HG02759 (cell line): ENCODE data around the gene GFPT2.

Experiments used
- ATAC-seq: cut with Tn5 transposase; IDR thresholded peaks from one replicate; pipeline ENCODE4 v1.9.1; 2021; ENCODE audit warnings: mild to moderate bottlenecking, moderate library complexity; ENCODE audit not compliant: unreplicated experiment

GFPT2 gene

DNA sequence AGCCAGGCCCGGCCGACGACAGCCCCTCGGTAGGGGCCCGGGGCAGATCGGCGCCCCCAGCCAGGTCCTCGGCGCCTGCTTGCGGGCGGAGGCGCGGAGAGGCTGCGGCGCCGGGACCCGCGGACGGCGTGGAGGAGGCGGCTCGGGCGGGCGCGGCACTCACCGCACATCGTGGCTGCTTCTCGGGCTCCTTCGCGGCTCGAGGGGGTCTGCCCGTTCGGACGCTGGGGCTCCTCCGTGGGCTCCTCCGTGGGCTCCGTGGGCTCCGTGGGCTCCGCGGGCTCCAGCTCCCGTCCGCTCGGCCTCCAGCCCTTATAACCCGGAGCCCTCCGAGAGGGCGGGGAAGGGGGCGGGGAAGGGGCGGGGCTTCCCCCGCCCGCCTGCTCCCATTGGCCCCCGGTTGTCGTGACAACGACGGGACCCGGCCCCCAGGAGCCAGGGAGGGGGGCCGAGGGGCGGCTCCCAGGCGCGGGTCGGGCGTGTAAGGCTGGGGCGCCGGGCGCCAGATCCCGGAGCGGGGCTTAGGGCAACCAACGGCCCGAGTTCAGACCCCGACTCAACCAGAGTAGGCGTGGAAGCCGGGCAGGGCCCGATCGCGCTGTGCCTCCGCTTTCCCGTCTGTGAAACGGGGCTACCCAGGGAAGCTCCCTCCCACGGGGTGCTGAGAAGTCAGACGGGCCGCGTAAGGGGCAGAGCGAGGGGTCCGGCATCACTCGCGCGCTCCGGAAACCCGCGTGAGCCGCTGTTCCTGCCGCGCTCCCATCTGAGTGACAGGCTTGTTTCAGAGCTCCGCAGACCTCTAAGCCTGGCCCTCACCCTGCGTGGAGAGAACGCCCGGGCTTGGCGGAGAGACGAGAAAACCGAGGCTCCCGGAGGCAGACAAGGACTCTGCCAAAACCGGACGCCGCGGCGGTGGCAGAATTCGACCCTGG lies at the start of gene GFPT2:
Gene GFPT2, minus strand, starts transcription at position 289 of the 932 bp plus-strand sequence. Its CDS starts 119 bp downstream, at position 170.
- peak; percentile 82 for ATAC-seq

- ATAC-seq: no peak
Measured at GRCh38 chr5:180402716-180403115, 49.6 kb upstream of the GFPT2 start.

DNA sequence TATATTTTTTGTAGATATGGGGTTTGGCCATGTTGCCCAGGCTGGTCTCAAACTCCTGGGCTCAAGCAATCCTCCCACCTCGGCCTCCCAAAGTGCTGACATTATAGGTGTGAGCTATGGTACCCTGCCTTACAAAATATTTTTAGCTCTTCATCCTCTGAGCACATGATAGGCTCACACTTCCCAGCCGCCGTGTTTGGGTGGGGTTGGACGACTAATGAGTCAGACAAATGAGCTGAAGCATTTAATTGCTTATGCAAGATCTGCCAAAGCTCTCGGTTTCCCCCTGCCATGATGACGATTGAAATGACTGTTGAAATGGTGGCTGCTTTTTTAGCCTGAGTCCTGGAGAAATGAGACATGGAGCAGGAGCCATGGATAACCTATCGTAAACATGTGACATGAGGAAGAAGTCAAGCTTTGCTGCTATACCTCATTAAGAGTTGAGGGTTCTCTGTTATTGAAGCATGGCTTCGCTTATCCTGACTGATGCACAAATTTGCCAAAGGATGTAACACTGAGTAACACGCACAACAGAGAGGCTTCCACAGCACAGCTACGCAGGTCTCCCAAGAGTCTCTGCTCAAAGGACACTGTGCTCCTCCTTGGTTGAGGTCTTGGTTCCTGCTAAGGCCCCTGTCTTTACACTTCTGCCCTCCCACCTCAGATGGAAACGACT lies 48.2 kb upstream of the GFPT2 start:
- no peak for ATAC-seq

DNA sequence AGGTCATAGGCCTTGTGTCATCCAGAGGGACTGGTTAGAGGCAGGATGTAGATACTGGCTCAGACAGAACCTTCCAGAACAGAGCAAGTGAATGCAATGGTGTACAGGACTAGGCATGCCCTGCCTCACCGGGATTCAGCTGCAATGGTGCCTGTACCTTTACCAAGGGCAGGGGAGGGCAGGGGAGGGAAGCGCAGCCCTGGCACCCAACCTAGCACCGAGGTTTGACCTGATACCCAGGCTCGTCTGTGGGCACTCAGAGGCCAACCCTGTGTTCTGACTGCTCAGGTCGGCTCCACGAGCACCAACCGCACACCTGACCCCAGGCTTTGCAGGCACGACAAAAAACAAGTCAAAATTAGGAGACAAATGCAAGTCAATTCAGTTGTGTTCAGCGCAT lies 47.3 kb upstream of the GFPT2 start:
- ATAC-seq: no peak

DNA sequence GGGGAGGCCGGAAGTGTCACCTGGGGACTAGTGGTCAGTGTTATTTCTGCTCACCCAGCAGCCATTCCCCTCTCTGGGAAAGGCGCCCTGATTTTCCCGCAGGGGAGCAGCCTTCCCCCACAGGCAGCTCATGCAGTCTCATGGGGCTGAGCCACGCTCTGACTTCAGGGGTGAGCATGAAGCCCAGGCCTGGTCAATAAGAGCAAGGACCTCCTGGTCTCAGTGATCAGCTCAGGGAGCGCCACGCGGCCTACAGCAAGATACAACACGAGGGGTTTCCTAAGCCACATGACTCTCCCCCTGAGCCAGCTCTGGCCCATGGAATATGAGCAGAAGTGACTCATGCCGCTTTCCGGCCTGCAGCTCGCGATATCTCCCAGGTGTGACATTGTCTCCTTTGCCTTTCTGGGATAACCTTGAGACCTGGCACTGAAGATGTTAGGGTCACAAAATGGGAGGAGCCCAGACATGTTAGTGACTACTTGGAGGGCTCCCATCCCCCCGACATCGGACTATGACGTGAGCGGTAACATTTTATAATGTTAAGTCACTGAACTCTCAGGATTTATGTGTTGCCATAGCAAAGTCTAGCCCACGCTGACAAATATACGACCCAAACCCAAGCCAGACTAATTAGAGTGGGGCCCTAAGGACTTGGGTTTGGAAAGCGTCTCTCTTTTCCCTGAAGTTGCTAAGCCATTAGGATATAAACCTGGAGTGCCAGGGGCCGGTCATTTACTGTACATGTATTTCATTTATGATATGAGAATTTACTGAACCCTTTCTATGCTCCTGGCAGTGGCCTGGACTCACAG lies 46.5 kb upstream of the GFPT2 start:
- ATAC-seq: no peak

DNA sequence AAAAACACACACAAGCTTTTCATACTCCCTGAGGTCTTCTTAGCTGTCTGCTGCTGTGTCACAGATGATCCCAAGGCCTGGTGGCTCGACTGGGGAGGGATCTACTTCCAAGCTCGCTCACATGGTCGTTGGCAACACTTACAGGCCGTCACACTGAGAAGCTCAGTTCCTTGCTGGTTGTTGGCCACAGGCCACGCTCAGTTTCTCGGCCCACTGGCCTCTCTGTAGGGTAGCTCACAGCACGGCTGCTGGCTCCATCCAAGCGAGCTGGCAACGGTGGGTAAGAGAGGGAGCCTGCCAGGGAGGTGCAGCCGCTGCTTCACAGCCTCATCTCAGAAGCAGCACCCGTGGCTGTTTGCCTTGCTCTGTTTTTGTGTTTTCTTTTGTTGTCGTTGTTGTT lies 43.8 kb upstream of the GFPT2 start:
- ATAC-seq: no peak

DNA sequence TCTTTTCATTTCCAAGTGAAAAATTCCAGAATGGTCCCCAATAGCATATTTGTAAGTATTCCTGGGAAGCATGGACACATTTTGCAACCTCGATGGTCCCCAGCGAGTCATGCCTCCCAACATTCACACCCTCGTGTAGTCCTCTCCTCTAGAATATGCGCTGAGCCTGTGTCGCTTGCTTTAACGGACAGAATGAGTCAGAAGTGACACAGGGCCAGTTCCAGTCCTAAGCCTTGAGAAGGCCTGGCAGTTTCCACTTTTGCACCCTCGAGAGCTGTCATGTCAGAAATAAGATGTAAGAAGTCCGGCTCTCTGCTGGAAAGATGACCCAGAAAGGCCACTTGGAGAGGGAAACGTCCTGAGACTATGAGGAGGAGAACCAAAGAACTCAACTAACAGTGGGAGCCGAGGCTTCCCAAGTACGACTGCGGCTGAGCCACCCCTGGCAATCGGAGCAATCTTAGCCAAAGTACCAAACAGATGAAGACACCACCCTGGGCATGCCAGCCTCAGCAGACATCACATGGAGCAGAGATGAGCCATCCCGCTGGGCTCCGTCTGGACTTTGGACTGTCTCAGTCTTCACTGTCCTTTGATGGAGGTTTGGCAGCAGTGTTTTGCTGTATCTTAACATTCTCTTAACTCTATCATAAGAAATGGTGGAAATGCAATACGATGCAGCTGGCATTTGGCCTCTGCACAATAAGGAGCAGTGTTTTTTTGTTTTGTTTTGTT lies 42.6 kb upstream of the GFPT2 start:
- no peak for ATAC-seq

- ATAC-seq: no peak
Measured at GRCh38 chr5:180394031-180394636, 41.0 kb upstream of the GFPT2 start.

- ATAC-seq: no peak
Measured at GRCh38 chr5:180391276-180391675, 38.1 kb upstream of the GFPT2 start.

- no peak for ATAC-seq
Measured at GRCh38 chr5:180390441-180391190, 37.5 kb upstream of the GFPT2 start.

DNA sequence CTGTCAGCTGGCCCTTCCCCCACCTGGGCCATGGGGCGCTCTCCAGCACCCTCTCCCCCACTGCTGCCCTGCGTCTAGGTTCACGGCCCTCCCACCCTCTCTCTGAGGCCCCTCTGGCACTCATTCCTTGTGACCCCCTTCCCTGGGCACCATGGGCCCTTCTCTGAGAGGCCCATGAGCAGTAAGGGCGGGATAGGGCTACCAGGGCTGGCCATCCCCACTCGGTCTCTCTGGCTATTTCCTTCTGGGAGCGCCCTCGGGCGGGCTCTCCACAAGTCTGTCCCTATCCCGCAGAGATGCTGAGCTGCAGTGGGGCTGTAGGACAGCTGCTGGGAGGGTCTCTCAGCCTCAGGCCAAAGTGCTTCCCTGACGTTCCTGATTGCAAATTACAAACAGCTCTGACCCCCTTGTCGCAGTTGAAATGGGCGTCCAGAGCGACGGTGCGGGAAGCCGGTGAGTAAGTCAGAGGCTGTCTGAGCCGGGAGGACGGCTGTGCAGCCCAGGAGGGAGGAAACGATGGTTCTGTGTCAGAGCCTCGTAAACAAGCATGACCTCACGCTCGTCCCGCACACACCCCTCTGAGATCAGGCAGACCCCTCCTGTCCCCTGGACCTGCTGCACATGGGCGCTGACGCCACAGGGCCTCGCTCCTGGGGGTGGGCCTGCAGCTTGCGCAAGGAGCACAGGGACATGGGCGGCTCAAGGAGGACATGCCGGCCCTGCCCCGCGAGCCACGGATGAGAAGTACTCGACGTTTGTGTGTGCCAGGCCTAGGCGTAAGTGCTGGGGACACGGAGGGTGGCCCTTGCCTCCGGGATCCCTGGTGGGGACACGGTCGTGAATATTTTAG lies 36.3 kb upstream of the GFPT2 start:
- no peak for ATAC-seq

DNA sequence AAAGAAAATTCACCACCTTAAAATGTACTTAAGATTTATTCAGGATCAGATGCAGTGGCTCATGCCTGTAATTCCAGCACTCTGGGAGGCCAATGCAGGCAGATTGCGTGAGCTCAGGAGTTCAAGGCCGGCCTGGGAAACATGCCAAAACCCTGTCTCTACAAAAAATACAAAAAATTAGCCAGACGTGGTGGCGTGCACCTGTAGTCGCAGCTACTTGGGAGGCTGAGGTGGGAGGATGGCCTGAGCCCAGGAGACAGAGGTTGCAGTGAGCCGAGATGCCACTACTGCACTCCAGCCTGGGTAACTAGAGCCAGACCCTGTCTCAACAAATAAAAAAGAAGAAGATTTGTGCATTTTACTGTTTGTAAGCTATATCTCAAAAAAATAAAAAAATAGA lies 34.7 kb upstream of the GFPT2 start:
- ATAC-seq: no peak

DNA sequence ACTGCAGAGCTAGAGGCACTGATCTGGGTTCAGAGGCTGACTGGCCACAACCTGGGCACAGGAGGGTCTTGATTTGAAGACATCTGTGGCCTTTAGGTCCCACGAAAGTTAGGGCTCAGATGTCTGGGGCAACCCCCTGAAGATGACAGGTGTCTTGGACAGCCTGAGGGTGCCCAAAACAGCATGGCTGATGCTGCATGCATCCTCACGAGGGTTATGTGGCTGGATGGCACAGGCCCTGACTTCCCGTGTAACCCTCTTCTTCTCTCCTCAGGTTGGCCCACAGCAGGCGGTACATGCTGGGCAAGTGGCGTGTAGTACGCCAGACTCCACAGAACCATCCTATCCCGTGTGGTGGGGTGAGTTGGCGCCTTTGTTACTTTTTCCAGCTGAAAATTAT lies 29.8 kb upstream of the GFPT2 start:
- no peak for ATAC-seq

GRCh38 chr5:180381851-180382480 lies 28.8 kb upstream of the GFPT2 start:
- no peak for ATAC-seq

DNA sequence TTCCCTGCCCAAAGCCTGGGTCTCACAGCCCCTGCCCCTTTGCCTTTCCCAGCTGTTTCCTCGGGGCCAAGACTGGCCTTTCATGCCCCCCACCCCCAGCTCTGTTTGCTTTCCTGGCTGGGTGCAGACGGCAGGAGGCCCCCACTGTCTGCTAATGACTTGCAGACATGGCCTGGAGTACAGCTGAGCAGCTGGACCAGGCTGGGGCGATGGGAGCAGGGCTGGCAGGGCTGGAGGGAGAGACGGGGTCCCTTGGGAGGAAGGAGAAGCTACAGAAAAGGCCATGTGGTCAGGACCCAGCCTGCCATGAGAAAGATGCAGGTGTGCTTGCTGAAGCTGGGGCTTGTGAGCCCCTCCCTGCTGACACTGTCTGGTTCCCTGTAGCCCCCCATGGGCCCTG lies 28.3 kb upstream of the GFPT2 start:
- ATAC-seq: no peak

- no peak for ATAC-seq
Measured at GRCh38 chr5:180380856-180381255, 27.7 kb upstream of the GFPT2 start.

DNA sequence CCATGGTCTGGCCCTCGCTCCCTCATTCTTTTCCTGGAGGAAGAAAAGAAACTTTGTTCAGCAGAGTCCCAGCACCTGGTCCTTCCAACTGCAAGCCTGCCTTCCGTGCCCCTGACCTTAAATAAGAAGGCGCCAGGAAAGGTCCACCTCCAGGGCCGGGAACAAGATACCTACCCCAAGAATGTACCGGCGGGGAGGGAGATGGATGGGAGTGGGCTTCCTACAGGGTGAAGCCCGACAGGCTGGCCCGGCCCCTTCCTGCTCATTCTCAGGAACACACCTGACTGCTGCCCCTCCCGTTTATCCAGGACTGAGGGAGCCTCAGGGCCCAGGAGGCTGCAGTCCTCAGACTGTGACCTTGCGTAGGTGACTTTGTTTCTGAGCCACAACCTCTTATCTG lies 27.3 kb upstream of the GFPT2 start:
- ATAC-seq: no peak
